ENCODE measurements around the gene PLCD3.

The PLCD3 gene

GRCh38 chr17:45060797-45061605 lies 71.3 kb downstream of the PLCD3 start, which contains the start of gene NMT1:
Gene NMT1, plus strand, starts transcription at chr17:45061317. Its CDS starts 13 bp downstream, at chr17:45061330.
- peak within 1 kb of the TSS; percentile 86 for H3K27ac ChIP-seq
- TF ChIP-seq, protein P1, sequence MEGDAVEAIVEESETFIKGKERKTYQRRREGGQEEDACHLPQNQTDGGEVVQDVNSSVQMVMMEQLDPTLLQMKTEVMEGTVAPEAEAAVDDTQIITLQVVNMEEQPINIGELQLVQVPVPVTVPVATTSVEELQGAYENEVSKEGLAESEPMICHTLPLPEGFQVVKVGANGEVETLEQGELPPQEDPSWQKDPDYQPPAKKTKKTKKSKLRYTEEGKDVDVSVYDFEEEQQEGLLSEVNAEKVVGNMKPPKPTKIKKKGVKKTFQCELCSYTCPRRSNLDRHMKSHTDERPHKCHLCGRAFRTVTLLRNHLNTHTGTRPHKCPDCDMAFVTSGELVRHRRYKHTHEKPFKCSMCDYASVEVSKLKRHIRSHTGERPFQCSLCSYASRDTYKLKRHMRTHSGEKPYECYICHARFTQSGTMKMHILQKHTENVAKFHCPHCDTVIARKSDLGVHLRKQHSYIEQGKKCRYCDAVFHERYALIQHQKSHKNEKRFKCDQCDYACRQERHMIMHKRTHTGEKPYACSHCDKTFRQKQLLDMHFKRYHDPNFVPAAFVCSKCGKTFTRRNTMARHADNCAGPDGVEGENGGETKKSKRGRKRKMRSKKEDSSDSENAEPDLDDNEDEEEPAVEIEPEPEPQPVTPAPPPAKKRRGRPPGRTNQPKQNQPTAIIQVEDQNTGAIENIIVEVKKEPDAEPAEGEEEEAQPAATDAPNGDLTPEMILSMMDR (conservative IDR thresholded peaks at IDR 0.05) = no peak
- TF ChIP-seq ZFX (IDR thresholded peaks at IDR 0.05) = peak; percentile 95

DNA sequence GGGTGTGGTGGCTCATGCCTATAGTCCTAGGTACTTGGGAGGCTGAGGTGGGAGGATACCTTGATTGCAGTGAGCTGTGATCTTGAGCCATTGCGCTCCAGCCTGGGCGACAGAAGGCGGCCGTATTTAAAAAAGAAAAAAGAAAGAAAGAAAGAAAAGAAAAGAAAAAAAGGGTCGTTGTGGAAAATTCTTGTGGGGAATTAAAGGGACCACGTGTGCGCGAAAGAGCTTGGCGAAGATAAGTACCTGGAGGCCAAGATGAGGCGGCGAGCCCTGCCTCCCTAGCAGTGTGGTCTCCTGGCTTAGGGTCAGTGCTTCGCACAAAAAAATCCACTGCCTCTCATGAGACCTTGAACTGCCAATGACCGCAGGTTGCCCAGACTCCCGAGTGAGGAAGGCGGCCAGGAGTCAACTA lies 71.9 kb downstream of the PLCD3 start:
- no peak for TF ChIP-seq ZFX (IDR thresholded peaks at IDR 0.05)
- TF ChIP-seq, protein P1 (conservative IDR thresholded peaks at IDR 0.05) = no peak
- peak overlapping the region; percentile 86 for H3K27ac ChIP-seq
